ENCODE measurements around the gene TBC1D22A.

TBC1D22A gene

DNA sequence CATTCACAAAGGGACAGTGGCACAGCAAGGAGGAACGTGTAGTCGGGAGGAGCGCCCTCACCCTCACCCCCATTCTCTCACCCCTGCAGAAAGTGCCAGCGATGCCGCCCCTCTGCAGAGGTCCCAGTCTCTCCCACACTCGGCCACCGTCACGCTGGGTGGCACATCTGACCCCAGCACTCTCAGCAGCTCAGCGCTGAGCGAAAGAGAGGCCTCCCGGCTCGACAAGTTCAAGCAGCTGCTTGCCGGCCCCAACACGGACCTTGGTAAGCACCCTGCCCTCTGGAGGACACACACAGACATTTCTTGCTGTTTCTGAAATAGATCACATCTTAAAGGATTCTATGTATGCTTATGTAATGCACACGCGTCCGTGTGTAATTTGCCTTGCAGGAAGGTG is 34.9 kb downstream of the TBC1D22A start:
- Histone ChIP-seq H3K4me3 (ENCODE audit: low read length) (no peak overlapping the region), H4K8ac (ENCODE audit: low read depth, low read length) (no peak overlapping the region), H3K23ac (ENCODE audit: low read length) (no peak overlapping the region), H2BK5ac (ENCODE audit: low read length) (no peak overlapping the region), H3K4ac (ENCODE audit: low read depth, low read length) (no peak overlapping the region), H3K79me2 (ENCODE audit: control insufficient read depth, insufficient read depth, low read length) (no peaks in the 10 kb centered on the region), H3K4me1 (ENCODE audit: control insufficient read depth, low read depth, low read length) (no peaks in the 10 kb centered on the region), H3K27ac (ENCODE audit: low read depth, low read length) (no peak overlapping the region), H2BK15ac (replicated peaks; ENCODE audit: low read depth) (no peak overlapping the region), H2BK120ac (ENCODE audit: low read depth, low read length) (no peak overlapping the region), H3K18ac (ENCODE audit: low read length) (no peak overlapping the region), H3K79me1 (ENCODE audit: low read length) (peaks cover 5% of the 10 kb centered on the region), H3K9ac (ENCODE audit: low read length) (no peak overlapping the region), H2AK5ac (ENCODE audit: low read length) (no peak overlapping the region), H3K36me3 (ENCODE audit: control insufficient read depth, insufficient read depth, low read length) (no peaks in the 10 kb centered on the region), H4K5ac (ENCODE audit: low read length) (no peak overlapping the region), H3K27me3 (ENCODE audit: insufficient read depth, low read length, poor library complexity) (no peaks in the 10 kb centered on the region), H3K4me2 (ENCODE audit: low read length) (no peak overlapping the region), H3K56ac (ENCODE audit: low read length) (no peak overlapping the region)
- DNase-seq, result peak; percentile 56
- no CpG with 5 or more reads among the region's 17 CpGs for WGBS (ENCODE audit: extremely low coverage, insufficient coverage, low lambda C conversion rate)

DNA sequence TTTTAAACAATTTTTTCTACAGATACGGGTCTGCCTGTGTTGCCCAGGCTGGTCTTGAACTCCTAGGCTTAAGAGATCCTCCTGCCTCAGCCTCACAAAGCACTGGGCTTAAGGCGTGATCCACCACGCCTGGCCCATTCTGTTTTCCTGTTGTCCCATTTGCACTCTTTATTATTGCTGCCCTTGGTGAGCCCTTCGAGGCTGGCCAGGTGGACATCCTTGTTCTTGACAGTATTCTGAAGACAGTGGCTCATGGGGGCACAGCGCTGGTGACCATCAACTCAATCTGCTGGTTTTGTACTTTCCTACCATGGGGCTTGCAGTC is 35.6 kb downstream of the TBC1D22A start:
- Histone ChIP-seq H2BK120ac (ENCODE audit: low read depth, low read length) (no peak overlapping the region), H3K4me3 (ENCODE audit: low read length) (no peak overlapping the region), H3K79me2 (ENCODE audit: control insufficient read depth, insufficient read depth, low read length) (no peaks in the 10 kb centered on the region), H3K4me1 (ENCODE audit: control insufficient read depth, low read depth, low read length) (no peaks in the 10 kb centered on the region), H2AK5ac (ENCODE audit: low read length) (no peak overlapping the region), H4K8ac (ENCODE audit: low read depth, low read length) (no peak overlapping the region), H3K9ac (ENCODE audit: low read length) (no peak overlapping the region), H2BK5ac (ENCODE audit: low read length) (no peak overlapping the region), H3K36me3 (ENCODE audit: control insufficient read depth, insufficient read depth, low read length) (no peaks in the 10 kb centered on the region), H3K4ac (ENCODE audit: low read depth, low read length) (no peak overlapping the region), H2BK15ac (replicated peaks; ENCODE audit: low read depth) (no peak overlapping the region), H3K23ac (ENCODE audit: low read length) (no peak overlapping the region), H3K27me3 (ENCODE audit: insufficient read depth, low read length, poor library complexity) (no peaks in the 10 kb centered on the region), H3K56ac (ENCODE audit: low read length) (no peak overlapping the region), H3K27ac (ENCODE audit: low read depth, low read length) (no peak overlapping the region), H4K5ac (ENCODE audit: low read length) (no peak overlapping the region), H3K79me1 (ENCODE audit: low read length) (peaks cover 5% of the 10 kb centered on the region), H3K18ac (ENCODE audit: low read length) (no peak overlapping the region), H3K4me2 (ENCODE audit: low read length) (no peak overlapping the region)
- no peak for DNase-seq
- no CpG with 5 or more reads among the region's 5 CpGs for WGBS (ENCODE audit: extremely low coverage, insufficient coverage, low lambda C conversion rate)

DNA sequence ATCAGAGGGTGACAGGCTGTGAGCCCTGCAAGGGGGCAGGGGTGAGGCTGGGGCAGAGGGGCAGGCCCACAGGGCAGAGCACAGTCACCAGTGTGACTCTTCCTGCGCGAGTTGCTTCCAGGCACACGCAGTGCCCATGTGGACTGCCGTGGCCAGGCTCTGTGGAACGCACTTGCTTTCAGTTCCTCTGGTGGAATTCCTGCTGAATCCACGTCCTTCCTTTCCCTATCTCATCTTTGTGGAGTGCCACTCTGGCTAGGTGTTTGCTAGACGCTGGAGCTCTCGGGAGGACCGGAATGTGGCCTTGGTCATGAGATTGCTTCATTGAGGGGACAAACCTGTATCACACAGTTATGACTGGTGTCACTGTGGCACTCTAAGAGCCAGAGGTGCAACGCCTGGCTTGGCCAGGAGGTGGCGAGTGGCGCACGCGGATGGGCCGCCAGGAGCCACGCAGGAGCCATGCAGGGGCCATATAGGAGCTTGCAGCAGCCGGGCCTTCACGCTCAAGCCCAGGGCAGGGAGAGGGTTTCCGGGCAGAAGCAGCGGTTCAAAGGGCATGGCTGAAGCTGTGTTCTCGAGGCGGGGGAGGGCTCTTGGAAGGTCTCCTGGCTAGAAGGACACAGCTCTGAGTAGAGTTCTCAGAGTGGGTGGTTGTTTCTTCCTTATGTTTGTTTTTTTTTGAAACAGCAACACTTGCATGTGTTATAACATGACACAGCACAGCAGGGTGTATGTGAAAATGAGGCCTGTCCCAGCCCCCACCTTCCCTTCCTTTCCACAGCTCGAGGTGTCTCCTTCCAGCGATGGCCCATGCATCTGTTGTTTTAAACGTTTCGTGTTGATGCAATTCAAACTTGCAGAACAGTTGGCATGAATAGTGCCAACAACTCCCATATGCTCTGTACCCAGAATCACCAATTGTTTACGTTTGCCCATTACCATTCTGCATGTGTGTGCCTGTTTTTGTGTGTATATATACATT is 36.2 kb downstream of the TBC1D22A start:
- Histone ChIP-seq H2BK5ac (ENCODE audit: low read length) (no peak overlapping the region), H3K27me3 (ENCODE audit: insufficient read depth, low read length, poor library complexity) (no peaks in the 10 kb centered on the region), H3K4me1 (ENCODE audit: control insufficient read depth, low read depth, low read length) (no peaks in the 10 kb centered on the region), H4K8ac (ENCODE audit: low read depth, low read length) (no peak overlapping the region), H3K9ac (ENCODE audit: low read length) (no peak overlapping the region), H3K27ac (ENCODE audit: low read depth, low read length) (no peak overlapping the region), H3K23ac (ENCODE audit: low read length) (no peak overlapping the region), H3K4me3 (ENCODE audit: low read length) (no peak overlapping the region), H2AK5ac (ENCODE audit: low read length) (no peak overlapping the region), H3K4ac (ENCODE audit: low read depth, low read length) (no peak overlapping the region), H3K18ac (ENCODE audit: low read length) (no peak overlapping the region), H3K79me2 (ENCODE audit: control insufficient read depth, insufficient read depth, low read length) (no peaks in the 10 kb centered on the region), H2BK120ac (ENCODE audit: low read depth, low read length) (no peak overlapping the region), H2BK15ac (replicated peaks; ENCODE audit: low read depth) (no peak overlapping the region), H3K56ac (ENCODE audit: low read length) (no peak overlapping the region), H4K5ac (ENCODE audit: low read length) (no peak overlapping the region), H3K36me3 (ENCODE audit: control insufficient read depth, insufficient read depth, low read length) (no peaks in the 10 kb centered on the region), H3K79me1 (ENCODE audit: low read length) (peaks cover 5% of the 10 kb centered on the region), H3K4me2 (ENCODE audit: low read length) (no peak overlapping the region)
- peak; percentile 86 for DNase-seq
- no CpG with 5 or more reads among the region's 27 CpGs for WGBS (ENCODE audit: extremely low coverage, insufficient coverage, low lambda C conversion rate)

DNA sequence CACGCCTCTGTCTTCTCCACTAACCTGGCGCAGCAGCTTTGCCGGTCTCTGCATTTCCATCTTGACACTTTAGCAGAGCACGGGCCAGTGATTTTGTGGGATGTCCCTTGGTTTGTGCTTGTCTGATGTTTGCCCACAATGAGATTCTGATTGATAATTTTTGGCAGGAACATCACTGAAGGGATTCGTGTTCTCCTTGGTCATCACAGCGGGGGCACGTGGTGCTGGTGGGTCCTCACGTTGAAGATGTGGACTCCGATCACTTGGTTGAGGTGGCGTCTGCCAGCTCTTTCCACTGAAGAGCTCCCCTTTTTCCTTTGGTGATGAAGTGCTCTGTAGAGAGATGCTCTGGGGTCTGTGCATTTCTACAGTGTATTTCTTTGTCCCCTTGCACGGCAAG is 37.2 kb downstream of the TBC1D22A start:
- Histone ChIP-seq H2BK5ac (ENCODE audit: low read length) (no peak overlapping the region), H3K79me2 (ENCODE audit: control insufficient read depth, insufficient read depth, low read length) (no peaks in the 10 kb centered on the region), H2AK5ac (ENCODE audit: low read length) (no peak overlapping the region), H3K27me3 (ENCODE audit: insufficient read depth, low read length, poor library complexity) (no peaks in the 10 kb centered on the region), H3K27ac (ENCODE audit: low read depth, low read length) (no peak overlapping the region), H3K79me1 (ENCODE audit: low read length) (peaks cover 6% of the 10 kb centered on the region), H4K5ac (ENCODE audit: low read length) (no peak overlapping the region), H4K8ac (ENCODE audit: low read depth, low read length) (no peak overlapping the region), H3K4ac (ENCODE audit: low read depth, low read length) (no peak overlapping the region), H3K4me1 (ENCODE audit: control insufficient read depth, low read depth, low read length) (no peaks in the 10 kb centered on the region), H3K23ac (ENCODE audit: low read length) (no peak overlapping the region), H3K18ac (ENCODE audit: low read length) (no peak overlapping the region), H3K36me3 (ENCODE audit: control insufficient read depth, insufficient read depth, low read length) (no peaks in the 10 kb centered on the region), H3K4me3 (ENCODE audit: low read length) (no peak overlapping the region), H2BK15ac (replicated peaks; ENCODE audit: low read depth) (no peak overlapping the region), H3K4me2 (ENCODE audit: low read length) (no peak overlapping the region), H2BK120ac (ENCODE audit: low read depth, low read length) (no peak overlapping the region), H3K56ac (ENCODE audit: low read length) (no peak overlapping the region), H3K9ac (ENCODE audit: low read length) (no peak overlapping the region)
- DNase-seq, result no peak
- WGBS (ENCODE audit: extremely low coverage, insufficient coverage, low lambda C conversion rate), result no CpG with 5 or more reads among the region's 11 CpGs

DNA sequence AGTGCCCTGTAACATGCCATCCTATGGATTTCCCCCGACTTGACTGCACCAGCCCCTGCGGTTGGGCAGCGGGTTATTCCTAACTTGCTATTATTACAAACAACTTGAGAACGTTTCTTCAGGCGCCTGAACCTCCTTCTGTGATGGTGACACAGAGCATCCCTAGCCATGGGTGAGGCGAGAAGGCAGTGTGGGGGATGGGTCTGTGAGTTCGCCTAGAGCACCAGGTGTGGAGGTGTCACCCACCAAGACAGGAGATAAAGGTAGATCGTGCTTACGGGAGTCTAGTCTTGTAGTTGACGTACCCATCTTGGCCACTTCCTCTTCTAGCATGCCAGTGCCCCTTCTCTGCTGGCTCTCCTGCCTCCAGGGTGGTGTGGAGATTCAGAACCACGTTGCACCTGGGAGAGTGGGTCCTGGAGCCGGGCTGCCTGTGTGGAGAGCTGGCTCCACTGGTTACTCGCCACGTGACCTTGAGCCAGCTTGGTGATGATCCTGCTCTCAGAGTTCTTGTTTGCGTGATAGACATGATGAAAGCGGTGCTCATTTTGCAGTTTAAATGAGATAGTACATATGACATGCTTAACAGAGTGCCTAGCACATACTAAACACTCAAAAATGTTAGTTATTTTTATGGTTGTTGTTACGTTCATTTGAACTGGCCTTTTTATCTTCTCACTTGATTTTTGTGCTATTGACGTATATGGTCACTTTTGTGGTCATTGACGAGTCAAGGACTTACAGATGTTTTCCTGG is 37.8 kb downstream of the TBC1D22A start:
- no CpG with 5 or more reads among the region's 19 CpGs for WGBS (ENCODE audit: extremely low coverage, insufficient coverage, low lambda C conversion rate)
- no peak overlapping the region for H3K4me2 ChIP-seq (ENCODE audit: low read length)
- no peak overlapping the region for H2AK5ac ChIP-seq (ENCODE audit: low read length)
- H3K36me3 ChIP-seq (ENCODE audit: control insufficient read depth, insufficient read depth, low read length), result no peaks in the 10 kb centered on the region
- no peak overlapping the region for H3K27ac ChIP-seq (ENCODE audit: low read depth, low read length)
- H4K5ac ChIP-seq (ENCODE audit: low read length), result no peak overlapping the region
- H2BK15ac ChIP-seq (replicated peaks; ENCODE audit: low read depth), result no peak overlapping the region
- no peak overlapping the region for H3K4me3 ChIP-seq (ENCODE audit: low read length)
- DNase-seq, result no peak
- H3K4ac ChIP-seq (ENCODE audit: low read depth, low read length), result no peak overlapping the region
- peaks cover 8% of the 10 kb centered on the region for H3K79me1 ChIP-seq (ENCODE audit: low read length)
- H2BK5ac ChIP-seq (ENCODE audit: low read length), result no peak overlapping the region
- H4K8ac ChIP-seq (ENCODE audit: low read depth, low read length), result no peak overlapping the region
- no peak overlapping the region for H3K56ac ChIP-seq (ENCODE audit: low read length)
- no peak overlapping the region for H3K18ac ChIP-seq (ENCODE audit: low read length)
- no peak overlapping the region for H2BK120ac ChIP-seq (ENCODE audit: low read depth, low read length)
- no peaks in the 10 kb centered on the region for H3K4me1 ChIP-seq (ENCODE audit: control insufficient read depth, low read depth, low read length)
- no peaks in the 10 kb centered on the region for H3K27me3 ChIP-seq (ENCODE audit: insufficient read depth, low read length, poor library complexity)
- H3K23ac ChIP-seq (ENCODE audit: low read length), result no peak overlapping the region
- H3K79me2 ChIP-seq (ENCODE audit: control insufficient read depth, insufficient read depth, low read length), result no peaks in the 10 kb centered on the region
- H3K9ac ChIP-seq (ENCODE audit: low read length), result no peak overlapping the region

Data from mesendoderm (in vitro differentiated cells).